ENCODE measurements around the gene PROK1. TPM values are rescaled to one million over a fixed set of nuclear protein-coding genes. Genes with fewer than 3 reads are reported as not detected.

PROK1 gene
- polyA plus RNA-seq, 3 donors: not detected

- H3K4me1 Mint-ChIP-seq: peaks cover 34% of the 10 kb centered on the region
- Histone ChIP-seq H3K27ac (ENCODE audit: low read depth in 1 of 2, low read length in 2 of 2) (no peak overlapping the region), H3K4me1 (ENCODE audit: control insufficient read depth in 1 of 2, insufficient read depth in 2 of 2, low read length in 2 of 2) (peaks cover 31% of the 10 kb centered on the region in 2 donors), H3K79me2 (ENCODE audit: insufficient read depth, low read length) (no peaks in the 10 kb centered on the region), H3K27me3 (ENCODE audit: control insufficient read depth in 2 of 2, insufficient read depth in 2 of 2, low read length in 2 of 2) (no peaks in the 10 kb centered on the region), H3K36me3 (replicated peaks in 1 of 2; ENCODE audit: control insufficient read depth in 1 of 2, insufficient read depth in 2 of 2, low read length in 2 of 2) (no peaks in the 10 kb centered on the region), H3K4me3 (replicated peaks in 1 of 3; ENCODE audit: low read depth in 2 of 3, low read length in 3 of 3) (no peak overlapping the region), H4K20me1 (ENCODE audit: insufficient read depth, low read length) (no peaks in the 10 kb centered on the region), H2AFZ (ENCODE audit: insufficient read depth, low read depth, low read length, poor library complexity, severe bottlenecking) (no peak overlapping the region), H3K9ac (ENCODE audit: insufficient read depth, low read length, poor library complexity, severe bottlenecking) (no peak overlapping the region), H3K4me2 (replicated peaks; ENCODE audit: extremely low read depth, low read length, poor library complexity, severe bottlenecking) (no peak overlapping the region), H3K9me3 (replicated peaks in 1 of 2; ENCODE audit: control insufficient read depth in 1 of 2, insufficient read depth in 1 of 2, low read length in 2 of 2) (no peaks in the 10 kb centered on the region)
- H3K9me3 Mint-ChIP-seq: no peaks in the 10 kb centered on the region
- intact Hi-C loops (cut with micrococcal nuclease): no loop called here
- no peak for DNase-seq
- WGBS (ENCODE audit: insufficient coverage): 86% methylated on average over 4 of the region's 7 CpGs
- no peak for TF ChIP-seq CTCF (IDR thresholded peaks at IDR 0.05)
- no peaks in the 10 kb centered on the region for H3K36me3 Mint-ChIP-seq
- no peak overlapping the region for H3K27ac Mint-ChIP-seq
- H3K4me3 Mint-ChIP-seq: no peak overlapping the region
- H3K27me3 Mint-ChIP-seq (ENCODE audit: low read depth in 3 of 3): peaks cover 0 to 3% (median 3%) of the 10 kb centered on the region in 3 donors
These were observed 53.3 kb downstream of the PROK1 start for GRCh38 chr1:110504226-110504625.

GRCh38 chr1:110505596-110505995, 54.6 kb downstream of the PROK1 start:
- 89% methylated on average over 2 of the region's 3 CpGs for WGBS (ENCODE audit: insufficient coverage)
- no peak for DNase-seq
- no peak overlapping the region for H3K27ac Mint-ChIP-seq
- Histone ChIP-seq H3K4me2 (replicated peaks; ENCODE audit: extremely low read depth, low read length, poor library complexity, severe bottlenecking) (no peak overlapping the region), H3K4me3 (replicated peaks in 1 of 3; ENCODE audit: low read depth in 2 of 3, low read length in 3 of 3) (no peak overlapping the region), H3K4me1 (ENCODE audit: control insufficient read depth in 1 of 2, insufficient read depth in 2 of 2, low read length in 2 of 2) (peaks cover 31% of the 10 kb centered on the region in 2 donors), H3K79me2 (ENCODE audit: insufficient read depth, low read length) (no peaks in the 10 kb centered on the region), H4K20me1 (ENCODE audit: insufficient read depth, low read length) (no peaks in the 10 kb centered on the region), H3K9ac (ENCODE audit: insufficient read depth, low read length, poor library complexity, severe bottlenecking) (no peak overlapping the region), H3K36me3 (replicated peaks in 1 of 2; ENCODE audit: control insufficient read depth in 1 of 2, insufficient read depth in 2 of 2, low read length in 2 of 2) (no peaks in the 10 kb centered on the region), H3K27me3 (ENCODE audit: control insufficient read depth in 2 of 2, insufficient read depth in 2 of 2, low read length in 2 of 2) (no peaks in the 10 kb centered on the region), H3K9me3 (replicated peaks in 1 of 2; ENCODE audit: control insufficient read depth in 1 of 2, insufficient read depth in 1 of 2, low read length in 2 of 2) (no peaks in the 10 kb centered on the region), H2AFZ (ENCODE audit: insufficient read depth, low read depth, low read length, poor library complexity, severe bottlenecking) (no peak overlapping the region), H3K27ac (ENCODE audit: low read depth in 1 of 2, low read length in 2 of 2) (no peak overlapping the region)
- intact Hi-C loops (cut with micrococcal nuclease): no loop called here
- peaks cover 2 to 3% (median 3%) of the 10 kb centered on the region in 3 donors for H3K27me3 Mint-ChIP-seq (ENCODE audit: low read depth in 3 of 3)
- TF ChIP-seq CTCF (IDR thresholded peaks at IDR 0.05): no peak
- H3K4me3 Mint-ChIP-seq: no peak overlapping the region
- no peaks in the 10 kb centered on the region for H3K9me3 Mint-ChIP-seq
- H3K4me1 Mint-ChIP-seq: peaks cover 34% of the 10 kb centered on the region
- no peaks in the 10 kb centered on the region for H3K36me3 Mint-ChIP-seq
